ENCODE results near the gene SLITRK6. TPM values are rescaled to one million over a fixed set of nuclear protein-coding genes. Genes with fewer than 3 reads are reported as not detected.
"Not testable (repeated sequence)": the region's sequence is repeated elsewhere in the genome, so short reads cannot be mapped to it uniquely, and the experiment has no call there.

SLITRK6 gene
- total RNA-seq, 1 donor: under 0.01 TPM

GRCh38 chr13:85771856-85772255 is 27.4 kb downstream of the SLITRK6 start:
- Histone ChIP-seq H3K4me2 (ENCODE audit: insufficient read depth, low read length) (no peak overlapping the region), H3K36me3 (ENCODE audit: insufficient read depth, low read length) (no peaks in the 10 kb centered on the region), H2AFZ (ENCODE audit: low read length) (no peak overlapping the region), H3K4me1 (ENCODE audit: insufficient read depth, low read length) (no peaks in the 10 kb centered on the region), H3K4me3 (ENCODE audit: insufficient read depth, low read length) (no peak overlapping the region), H3K79me2 (ENCODE audit: insufficient read depth, low read length) (no peaks in the 10 kb centered on the region), H3K27ac (ENCODE audit: low read depth, low read length) (no peak overlapping the region), H3K27me3 (ENCODE audit: insufficient read depth, low read length) (no peaks in the 10 kb centered on the region), H3K9me3 (ENCODE audit: low read depth, low read length) (no peaks in the 10 kb centered on the region), H4K20me1 (ENCODE audit: insufficient read depth, low read length) (no peaks in the 10 kb centered on the region)
- no peak for DNase-seq (ENCODE audit: insufficient read length, low spot score, missing footprints)
- no peak for TF ChIP-seq CTCF (IDR thresholded peaks at IDR 0.05; ENCODE audit: extremely low read depth, low read depth, low read length)

GRCh38 chr13:85768946-85769345 is 30.3 kb downstream of the SLITRK6 start:
- no peaks in the 10 kb centered on the region for H3K36me3 ChIP-seq (ENCODE audit: insufficient read depth, low read length)
- no peaks in the 10 kb centered on the region for H3K9me3 ChIP-seq (ENCODE audit: low read depth, low read length)
- H3K27ac ChIP-seq (ENCODE audit: low read depth, low read length): no peak overlapping the region
- H2AFZ ChIP-seq (ENCODE audit: low read length): no peak overlapping the region
- H3K4me1 ChIP-seq (ENCODE audit: insufficient read depth, low read length): no peaks in the 10 kb centered on the region
- no peak overlapping the region for H3K4me2 ChIP-seq (ENCODE audit: insufficient read depth, low read length)
- no peaks in the 10 kb centered on the region for H3K27me3 ChIP-seq (ENCODE audit: insufficient read depth, low read length)
- H4K20me1 ChIP-seq (ENCODE audit: insufficient read depth, low read length): no peaks in the 10 kb centered on the region
- no peak for TF ChIP-seq CTCF (IDR thresholded peaks at IDR 0.05; ENCODE audit: extremely low read depth, low read depth, low read length)
- no peaks in the 10 kb centered on the region for H3K79me2 ChIP-seq (ENCODE audit: insufficient read depth, low read length)
- H3K4me3 ChIP-seq (ENCODE audit: insufficient read depth, low read length): no peak overlapping the region
- no peak for DNase-seq (ENCODE audit: insufficient read length, low spot score, missing footprints)

GRCh38 chr13:85755123-85755522 is 44.1 kb downstream of the SLITRK6 start:
- H3K4me3 ChIP-seq (ENCODE audit: insufficient read depth, low read length): no peak overlapping the region
- H3K4me2 ChIP-seq (ENCODE audit: insufficient read depth, low read length): no peak overlapping the region
- no peak for TF ChIP-seq CTCF (IDR thresholded peaks at IDR 0.05; ENCODE audit: extremely low read depth, low read depth, low read length)
- H3K27ac ChIP-seq (ENCODE audit: low read depth, low read length): no peak overlapping the region
- H3K36me3 ChIP-seq (ENCODE audit: insufficient read depth, low read length): no peaks in the 10 kb centered on the region
- H3K9me3 ChIP-seq (ENCODE audit: low read depth, low read length): peaks cover 2% of the 10 kb centered on the region
- no peaks in the 10 kb centered on the region for H3K27me3 ChIP-seq (ENCODE audit: insufficient read depth, low read length)
- no peaks in the 10 kb centered on the region for H3K4me1 ChIP-seq (ENCODE audit: insufficient read depth, low read length)
- H4K20me1 ChIP-seq (ENCODE audit: insufficient read depth, low read length): no peaks in the 10 kb centered on the region
- no peaks in the 10 kb centered on the region for H3K79me2 ChIP-seq (ENCODE audit: insufficient read depth, low read length)
- DNase-seq (ENCODE audit: insufficient read length, low spot score, missing footprints): no peak
- no peak overlapping the region for H2AFZ ChIP-seq (ENCODE audit: low read length)

- not testable (repeated sequence) for H2AFZ ChIP-seq (ENCODE audit: low read length)
These were observed 55.9 kb downstream of the SLITRK6 start for GRCh38 chr13:85743201-85743770.

More at GRCh38 chr13:85743201-85743770, 55.9 kb downstream of the SLITRK6 start:
- H3K4me2 ChIP-seq (ENCODE audit: insufficient read depth, low read length); H3K4me1 ChIP-seq (ENCODE audit: insufficient read depth, low read length); H4K20me1 ChIP-seq (ENCODE audit: insufficient read depth, low read length); H3K4me3 ChIP-seq (ENCODE audit: insufficient read depth, low read length); H3K36me3 ChIP-seq (ENCODE audit: insufficient read depth, low read length); H3K27me3 ChIP-seq (ENCODE audit: insufficient read depth, low read length); H3K27ac ChIP-seq (ENCODE audit: low read depth, low read length); DNase-seq (ENCODE audit: insufficient read length, low spot score, missing footprints); H3K9me3 ChIP-seq (ENCODE audit: low read depth, low read length); H3K79me2 ChIP-seq (ENCODE audit: insufficient read depth, low read length): not testable (repeated sequence)

Measured in osteoblast (primary cell).